HCEC 1CT (cell line): ENCODE measurements around the gene GGACT.
"Not testable (repeated sequence)": the region's sequence is repeated elsewhere in the genome, so short reads cannot be mapped to it uniquely, and the experiment has no call there.

ENCODE experiments used
- DNase-seq: peaks from one replicate; pipeline ENCODE4 v3.0.0-alpha.2; 2017

The GGACT gene

DNA sequence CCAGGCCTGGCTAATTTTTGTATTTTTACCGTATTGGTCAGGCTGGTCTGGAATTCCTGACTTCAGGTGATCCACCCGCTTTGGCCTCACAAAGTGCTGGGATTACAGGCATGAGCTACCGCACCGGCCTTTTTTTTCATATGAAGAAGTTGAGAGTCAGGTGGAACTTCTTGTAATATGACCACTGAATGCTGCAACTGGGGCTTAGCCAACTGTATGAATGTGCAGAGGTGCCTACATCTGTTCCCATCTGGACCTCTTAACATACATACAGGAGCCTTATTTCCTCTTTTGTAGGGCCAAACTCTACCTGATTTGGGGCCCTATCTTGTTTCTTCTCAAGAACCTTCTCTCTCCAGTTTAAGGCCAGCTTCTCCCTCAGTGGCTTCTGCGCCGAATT is 11.9 kb upstream of the GGACT start:
- DNase-seq: no peak

DNA sequence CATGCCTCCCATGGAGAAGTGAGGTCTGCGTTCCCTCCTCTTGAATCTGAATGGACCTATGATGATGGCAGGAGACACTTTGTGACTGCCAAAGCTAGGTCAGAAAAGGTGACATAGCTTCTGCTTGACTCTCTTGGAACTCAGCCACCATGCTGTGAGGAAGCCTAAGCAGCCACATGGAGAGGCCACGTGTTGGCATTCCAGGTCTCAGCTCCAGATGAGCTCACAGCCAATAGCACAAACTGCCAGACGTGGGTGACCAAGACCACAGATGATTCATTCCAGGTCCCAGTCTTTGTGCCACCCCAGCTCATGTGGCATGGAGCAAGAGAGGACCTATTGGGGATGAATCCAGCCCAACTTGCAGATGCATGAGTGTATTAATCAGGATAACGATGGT is 8.7 kb upstream of the GGACT start:
- peak; percentile 9 for DNase-seq

DNA sequence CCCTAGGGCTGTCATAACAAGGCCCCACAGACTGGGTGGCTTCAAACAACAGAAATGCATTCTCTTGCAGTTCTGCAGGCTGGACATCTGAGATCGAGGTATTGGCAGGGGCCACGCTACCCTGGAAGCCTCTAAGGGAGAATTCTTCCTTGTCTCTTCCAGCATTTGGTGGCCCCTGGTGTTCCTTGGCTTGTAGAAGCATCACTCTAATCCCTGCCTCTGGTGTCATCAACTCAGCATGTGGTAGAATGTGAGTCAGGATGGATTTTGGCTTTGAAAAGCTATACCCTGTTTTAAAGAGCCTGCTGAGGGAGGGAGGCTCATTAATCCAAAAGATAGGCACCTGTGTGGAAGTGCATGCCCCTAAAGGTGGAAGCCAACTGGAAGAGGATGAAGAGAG is 7.9 kb upstream of the GGACT start:
- no peak for DNase-seq

- no peak for DNase-seq
Observed at GRCh38 chr13:100594731-100595130, 6.1 kb upstream of the GGACT start.

GRCh38 chr13:100594255-100594654 is 5.7 kb upstream of the GGACT start:
- DNase-seq: no peak

GRCh38 chr13:100589178-100589725 is 663 bp upstream of the GGACT start:
- DNase-seq: no peak

- DNase-seq: no peak
Observed at GRCh38 chr13:100584896-100585295, 3.7 kb downstream of the GGACT start.

- DNase-seq: no peak
Observed at GRCh38 chr13:100581504-100581903, 7.1 kb downstream of the GGACT start.

- no peak for DNase-seq
Observed at GRCh38 chr13:100581030-100581429, 7.6 kb downstream of the GGACT start.

DNA sequence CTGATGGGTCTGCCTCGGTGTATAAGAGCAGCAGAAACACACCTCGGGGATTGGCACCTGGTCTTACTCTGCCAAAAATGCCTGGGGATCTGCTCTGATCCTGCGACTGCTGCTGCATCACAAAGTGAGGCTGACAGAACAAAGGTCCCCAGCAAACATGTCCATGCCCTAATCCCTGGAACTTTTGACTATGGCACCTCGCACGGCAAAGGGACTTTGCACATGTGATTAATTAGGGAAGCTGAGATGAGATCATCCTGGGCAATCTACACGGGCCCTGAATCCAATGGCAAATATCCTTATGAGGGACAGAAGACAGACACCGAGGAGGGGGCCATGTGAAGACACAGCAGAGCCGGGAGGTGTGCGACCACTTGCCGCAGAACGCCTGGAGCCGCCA is 8.5 kb downstream of the GGACT start:
- DNase-seq: no peak

DNA sequence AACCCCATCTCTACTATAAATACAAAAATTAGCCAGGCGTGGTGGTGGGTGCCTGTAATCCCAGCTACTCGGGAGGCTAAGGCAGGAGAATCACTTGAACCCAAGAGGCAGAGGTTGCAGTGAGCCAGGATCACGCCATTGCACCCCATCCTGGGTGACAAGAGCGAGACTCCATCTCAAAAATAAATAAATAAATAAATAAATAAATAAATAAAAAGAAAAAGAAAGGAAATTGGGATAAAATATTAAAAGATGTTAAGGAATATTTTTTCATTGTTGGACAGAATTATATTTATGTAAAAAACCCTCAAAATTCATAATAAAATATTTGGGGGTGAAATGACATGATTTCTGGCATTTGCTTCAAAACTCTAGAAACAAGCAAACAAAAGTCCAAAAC is 11.3 kb downstream of the GGACT start:
- DNase-seq: not testable (repeated sequence)

- peak; percentile 69 for DNase-seq
Observed at GRCh38 chr13:100573121-100573520, 15.5 kb downstream of the GGACT start.

GRCh38 chr13:100566543-100566942 is 22.0 kb downstream of the GGACT start:
- DNase-seq: no peak

- DNase-seq: no peak
Observed at GRCh38 chr13:100565286-100565685, 23.3 kb downstream of the GGACT start.

- no peak for DNase-seq
Observed at GRCh38 chr13:100564444-100565223, 24.0 kb downstream of the GGACT start.

GRCh38 chr13:100563779-100564178 is 24.8 kb downstream of the GGACT start:
- DNase-seq: no peak

- no peak for DNase-seq
Observed at GRCh38 chr13:100561599-100562204, 26.9 kb downstream of the GGACT start.

- DNase-seq: no peak
Observed at GRCh38 chr13:100561158-100561499, 27.5 kb downstream of the GGACT start.

DNA sequence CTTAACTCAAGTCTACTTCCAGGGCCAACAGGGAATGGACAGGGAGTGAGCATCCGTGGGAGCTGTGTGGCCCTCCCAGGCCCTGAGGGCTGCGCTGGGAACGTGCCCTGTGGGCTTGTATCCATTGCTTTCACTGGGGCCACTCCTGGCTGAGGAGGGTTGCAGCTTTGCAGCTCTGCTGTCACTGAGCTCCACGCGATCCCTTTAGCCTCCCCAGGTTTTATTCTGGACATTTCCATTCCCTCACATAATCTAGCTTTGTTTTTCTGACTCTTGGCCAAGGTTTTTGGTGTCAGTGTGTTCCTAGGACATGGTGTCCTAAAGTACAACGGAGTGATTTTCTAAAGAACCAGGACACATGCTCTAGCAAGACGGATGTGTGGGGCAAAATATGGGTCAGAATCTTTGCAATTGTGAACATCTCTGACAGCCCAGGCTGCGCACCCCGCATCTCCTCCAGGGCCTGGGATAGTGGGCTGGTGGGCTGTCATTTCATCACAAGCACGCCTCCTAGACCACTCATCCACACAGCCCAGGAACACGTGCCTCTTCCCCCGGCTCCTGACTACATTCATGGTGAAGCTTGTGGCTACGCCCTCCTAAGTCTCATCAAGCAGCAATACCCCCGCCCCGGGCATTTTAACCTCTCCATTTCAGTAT is 28.0 kb downstream of the GGACT start:
- no peak for DNase-seq

DNA sequence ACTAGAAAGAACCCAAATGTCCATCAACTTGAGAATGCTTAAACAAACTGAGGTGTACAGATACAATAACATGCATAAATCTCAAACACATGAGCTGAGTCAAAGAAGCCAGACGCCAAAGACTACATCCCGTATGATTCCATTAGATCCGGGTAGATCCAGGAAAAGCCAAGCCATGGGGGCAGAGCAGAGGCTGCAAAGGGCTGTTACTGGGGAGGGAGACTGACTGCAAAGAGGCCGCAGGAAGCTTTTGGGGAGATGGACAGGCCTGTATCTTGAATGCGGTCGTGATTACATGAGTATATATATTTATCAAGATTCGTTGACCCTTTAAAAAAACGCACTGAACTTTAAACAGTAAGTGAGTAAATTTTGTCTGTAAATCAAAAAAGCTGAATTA is 28.7 kb downstream of the GGACT start:
- DNase-seq: no peak

DNA sequence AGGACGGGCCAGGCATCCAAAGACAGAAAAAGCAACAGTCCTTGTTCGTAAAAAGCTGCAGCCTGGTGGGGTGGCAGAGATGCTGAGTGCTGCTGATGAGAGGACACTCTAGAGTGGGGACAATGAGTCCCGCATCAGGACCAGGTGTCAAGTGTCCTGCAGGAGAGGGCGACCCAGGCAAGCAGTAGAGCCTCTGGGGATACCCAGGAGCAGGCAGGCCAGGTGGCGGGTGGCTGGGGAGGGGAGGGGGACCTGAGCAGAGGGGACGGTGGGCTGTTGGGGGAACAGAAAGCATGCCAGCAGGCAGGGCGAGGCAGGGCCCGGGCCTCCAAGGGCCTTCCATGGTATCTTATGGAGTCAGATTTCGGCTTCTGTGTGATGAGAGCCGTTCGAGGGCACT is 35.8 kb downstream of the GGACT start:
- no peak for DNase-seq

DNA sequence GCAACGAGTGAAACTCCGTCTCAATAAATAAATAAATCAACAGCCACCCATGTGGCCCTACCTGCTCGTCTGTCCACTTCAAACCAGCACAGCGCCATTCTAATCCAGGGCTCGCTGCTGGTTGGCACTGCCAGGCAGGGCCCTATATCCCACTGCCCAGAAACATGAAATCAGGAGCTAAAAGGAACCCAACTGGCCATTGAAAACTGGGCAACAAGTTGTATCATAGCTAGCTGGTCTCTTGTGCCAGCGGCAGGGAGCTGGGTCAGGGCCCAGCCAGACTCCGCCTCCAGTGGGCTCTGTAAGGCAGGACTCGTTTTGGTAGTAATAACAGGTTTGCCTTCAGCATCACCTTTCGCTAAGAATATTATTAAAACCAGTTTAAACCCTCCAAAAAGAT is 39.3 kb downstream of the GGACT start:
- DNase-seq: no peak

DNA sequence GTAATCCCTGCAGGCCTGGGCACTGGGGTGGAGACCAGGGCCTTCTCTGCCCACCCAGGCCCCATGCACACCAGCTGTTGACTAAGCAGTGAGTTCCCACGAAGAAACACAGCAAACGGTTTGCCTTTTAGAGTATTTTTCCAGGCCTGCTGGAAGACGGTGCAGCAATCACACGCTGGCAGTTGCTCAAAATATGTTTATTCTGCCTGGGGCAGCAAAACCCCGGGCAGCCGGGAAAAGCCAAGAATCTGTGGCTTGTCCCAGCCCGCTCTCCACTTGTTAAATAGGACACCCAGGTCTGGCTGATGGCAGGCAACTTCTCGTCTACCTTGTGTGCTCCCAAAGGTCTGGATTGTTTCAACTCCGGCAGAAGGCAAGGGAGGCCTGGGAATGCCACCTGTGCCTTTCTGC is 40.8 kb downstream of the GGACT start:
- no peak for DNase-seq
